DOHH2 (cell line): ENCODE measurements around the gene DYTN.

Experiments used
- H3F3A ChIP-seq: fragments of 200-600 bp; sonication (generic), shearing (Covaris generic); 2 replicates; pipeline ENCODE4 v1.6.0; 2016; ENCODE audit warnings: antibody characterized with exemption, mild to moderate bottlenecking; ENCODE audit not compliant: control insufficient read depth, insufficient read depth
- H3K27ac ChIP-seq: fragments of 200-600 bp; sonication (generic); 2 replicates; pipeline ENCODE4 v1.5.1; 2014; ENCODE audit warnings: low read depth, mild to moderate bottlenecking, low read length, moderate library complexity
- H3K27me3 ChIP-seq: fragments of 200-600 bp; sonication (generic); 2 replicates; pipeline ENCODE4 v1.6.1; 2014; ENCODE audit warnings: mild to moderate bottlenecking, low read length, mixed read lengths; ENCODE audit not compliant: control insufficient read depth
- H3K36me3 ChIP-seq: fragments of 200-600 bp; sonication (generic); 2 replicates; pipeline ENCODE4 v1.6.1; 2014; ENCODE audit warnings: mild to moderate bottlenecking, low read length, moderate library complexity, mixed read lengths; ENCODE audit not compliant: control insufficient read depth
- H3K4me1 ChIP-seq: fragments of 200-600 bp; sonication (generic); 2 replicates; pipeline ENCODE4 v1.6.1; 2014; ENCODE audit warnings: mild to moderate bottlenecking, low read length, mixed read lengths; ENCODE audit not compliant: control insufficient read depth
- H3K4me2 ChIP-seq: fragments of 200-600 bp; sonication (generic); 2 replicates; pipeline ENCODE4 v1.6.0; 2014; ENCODE audit warnings: mild to moderate bottlenecking, low read length, moderate library complexity
- H3K4me3 ChIP-seq: fragments of 200-600 bp; sonication (generic); 2 replicates; pipeline ENCODE4 v1.5.1; 2014; ENCODE audit warnings: mild to moderate bottlenecking, low read length, mixed read lengths
- H3K79me2 ChIP-seq: fragments of 200-600 bp; sonication (generic); 2 replicates; pipeline ENCODE4 v1.6.1; 2014; ENCODE audit warnings: mild to moderate bottlenecking, low read length, mixed read lengths; ENCODE audit not compliant: control insufficient read depth
- H3K9me2 ChIP-seq: fragments of 200-600 bp; sonication (generic); replicated peaks from 2 replicates; pipeline ENCODE4 v1.6.1; 2014; ENCODE audit warnings: mild to moderate bottlenecking, low read length, mixed read lengths; ENCODE audit not compliant: control insufficient read depth
- H3K9me3 ChIP-seq: fragments of 200-600 bp; sonication (generic); 2 replicates; pipeline ENCODE4 v1.6.1; 2014; ENCODE audit warnings: antibody characterized with exemption, low read length, mixed read lengths; ENCODE audit not compliant: control insufficient read depth, insufficient read depth
- H4K20me1 ChIP-seq: fragments of 200-600 bp; sonication (generic); 2 replicates; pipeline ENCODE4 v1.6.0; 2014; ENCODE audit warnings: low read depth, mild to moderate bottlenecking, antibody characterized with exemption, low read length, moderate library complexity; ENCODE audit not compliant: control insufficient read depth, insufficient read depth
- CTCF ChIP-seq: fragments of 200-600 bp; sonication (generic); IDR thresholded peaks from one replicate; pipeline ENCODE4 v1.5.1; 2014; ENCODE audit warnings: antibody characterized with exemption, mild to moderate bottlenecking, low read depth, low read length; ENCODE audit not compliant: poor library complexity, severe bottlenecking
- EZH2phosphoT487 ChIP-seq: fragments of 200-600 bp; sonication (generic); IDR thresholded peaks from 2 replicates; pipeline ENCODE4 v1.6.1; 2017; ENCODE audit warnings: borderline replicate concordance, mild to moderate bottlenecking, antibody characterized with exemption, low read length, moderate library complexity, mixed read lengths

Gene DYTN

DNA sequence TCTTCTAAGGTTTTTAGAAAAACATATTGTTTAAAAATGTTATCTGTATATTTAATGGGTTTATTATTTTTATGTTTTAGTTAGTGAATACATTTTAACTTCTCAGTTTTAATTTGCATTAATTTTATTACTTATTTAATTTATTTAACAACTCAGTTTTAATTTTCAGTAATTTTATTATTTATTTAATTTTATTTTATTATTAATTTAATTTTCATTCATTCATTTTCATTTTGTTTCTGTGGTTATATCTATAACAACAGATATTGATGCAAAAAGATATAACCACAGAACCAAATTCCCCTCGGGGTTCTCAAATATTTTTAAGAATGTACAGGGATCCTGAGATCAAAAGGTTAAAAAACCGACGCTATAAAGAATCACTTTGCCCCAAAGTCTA lies 52.9 kb downstream of the DYTN start:
- H3K4me1 ChIP-seq, result no peaks in the 10 kb centered on the region
- no peak overlapping the region for H3K27ac ChIP-seq
- TF ChIP-seq CTCF, result no peak
- TF ChIP-seq EZH2phosphoT487, result no peak
- no peak overlapping the region for H3K4me3 ChIP-seq
- no peaks in the 10 kb centered on the region; the same call in 1 of the 2 replicates for H3K27me3 ChIP-seq
- H3K36me3 ChIP-seq, result no peaks in the 10 kb centered on the region
- H4K20me1 ChIP-seq, result no peaks in the 10 kb centered on the region
- no peaks in the 10 kb centered on the region for H3K9me2 ChIP-seq
- H3K79me2 ChIP-seq, result no peaks in the 10 kb centered on the region
- H3K9me3 ChIP-seq, result no peaks in the 10 kb centered on the region
- no peaks in the 10 kb centered on the region for H3F3A ChIP-seq
- no peak overlapping the region for H3K4me2 ChIP-seq

GRCh38 chr2:206657087-206657486 lies 61.1 kb downstream of the DYTN start:
- Histone ChIP-seq H3K9me3 (no peaks in the 10 kb centered on the region), H3K27ac (no peak overlapping the region), H3K4me3 (no peak overlapping the region), H3K27me3 (no peaks in the 10 kb centered on the region), H3K4me1 (no peaks in the 10 kb centered on the region), H3K9me2 (no peaks in the 10 kb centered on the region), H3K79me2 (no peaks in the 10 kb centered on the region), H3K36me3 (no peaks in the 10 kb centered on the region), H3K4me2 (no peak overlapping the region), H4K20me1 (no peaks in the 10 kb centered on the region), H3F3A (no peaks in the 10 kb centered on the region)
- TF ChIP-seq EZH2phosphoT487, result no peak
- no peak for TF ChIP-seq CTCF

- Histone ChIP-seq H3K4me3 (no peak overlapping the region), H4K20me1 (no peaks in the 10 kb centered on the region), H3F3A (no peaks in the 10 kb centered on the region), H3K27me3 (no peaks in the 10 kb centered on the region), H3K4me1 (no peaks in the 10 kb centered on the region), H3K4me2 (no peak overlapping the region), H3K9me3 (no peaks in the 10 kb centered on the region), H3K9me2 (no peaks in the 10 kb centered on the region), H3K27ac (no peak overlapping the region), H3K36me3 (no peaks in the 10 kb centered on the region), H3K79me2 (no peaks in the 10 kb centered on the region)
- TF ChIP-seq CTCF (no peak), EZH2phosphoT487 (no peak)
These were observed 70.2 kb downstream of the DYTN start for GRCh38 chr2:206647985-206648384.
